Measurements from ENCODE around the gene WDR81.

Gene WDR81

DNA sequence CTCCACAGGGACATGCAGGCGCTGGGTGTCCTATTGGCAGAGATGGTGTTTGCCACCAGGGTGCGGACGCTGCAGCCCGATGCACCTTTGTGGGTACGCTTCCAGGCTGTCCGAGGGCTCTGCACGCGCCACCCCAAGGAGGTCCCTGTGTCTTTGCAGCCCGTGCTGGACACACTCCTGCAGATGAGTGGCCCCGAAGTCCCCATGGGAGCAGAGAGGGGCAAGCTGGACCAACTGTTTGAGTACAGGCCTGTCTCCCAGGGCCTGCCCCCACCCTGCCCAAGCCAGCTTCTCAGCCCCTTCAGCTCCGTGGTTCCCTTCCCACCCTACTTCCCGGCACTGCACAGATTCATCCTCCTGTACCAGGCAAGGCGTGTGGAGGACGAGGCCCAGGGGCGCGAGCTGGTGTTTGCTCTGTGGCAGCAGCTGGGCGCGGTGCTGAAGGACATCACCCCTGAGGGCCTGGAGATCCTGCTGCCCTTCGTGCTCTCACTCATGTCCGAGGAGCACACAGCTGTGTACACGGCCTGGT lies 2.8 kb downstream of the WDR81 start:
- H3K4me3 ChIP-seq (ENCODE audit: low read length) = no peak overlapping the region
- DNase-seq (ENCODE audit: low read depth) = no peak
- TF ChIP-seq CTCF (conservative IDR thresholded peaks at IDR 0.05; ENCODE audit: low read length) = no peak

DNA sequence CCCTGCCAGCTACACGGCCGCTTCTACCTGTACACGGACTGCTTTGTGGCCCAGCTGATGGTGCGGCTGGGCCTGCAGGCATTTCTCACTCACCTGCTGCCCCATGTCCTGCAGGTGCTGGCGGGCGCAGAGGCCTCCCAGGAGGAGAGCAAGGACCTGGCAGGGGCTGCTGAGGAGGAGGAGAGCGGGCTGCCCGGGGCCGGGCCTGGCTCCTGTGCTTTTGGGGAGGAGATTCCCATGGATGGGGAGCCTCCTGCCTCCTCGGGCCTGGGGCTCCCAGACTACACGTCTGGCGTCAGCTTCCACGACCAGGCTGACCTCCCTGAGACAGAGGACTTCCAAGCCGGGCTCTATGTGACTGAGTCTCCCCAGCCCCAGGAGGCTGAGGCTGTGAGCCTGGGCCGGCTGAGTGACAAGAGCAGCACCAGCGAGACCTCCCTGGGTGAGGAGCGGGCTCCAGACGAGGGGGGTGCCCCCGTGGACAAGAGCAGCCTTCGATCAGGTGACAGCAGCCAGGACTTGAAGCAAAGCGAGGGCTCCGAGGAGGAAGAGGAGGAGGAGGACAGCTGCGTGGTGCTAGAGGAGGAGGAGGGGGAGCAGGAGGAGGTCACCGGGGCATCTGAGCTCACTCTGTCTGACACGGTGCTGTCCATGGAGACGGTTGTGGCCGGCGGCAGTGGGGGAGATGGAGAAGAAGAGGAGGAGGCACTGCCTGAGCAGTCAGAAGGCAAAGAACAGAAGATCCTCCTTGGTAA lies 3.5 kb downstream of the WDR81 start:
- TF ChIP-seq CTCF (conservative IDR thresholded peaks at IDR 0.05; ENCODE audit: low read length) = no peak
- DNase-seq (ENCODE audit: low read depth) = no peak
- H3K4me3 ChIP-seq (ENCODE audit: low read length) = no peak overlapping the region

DNA sequence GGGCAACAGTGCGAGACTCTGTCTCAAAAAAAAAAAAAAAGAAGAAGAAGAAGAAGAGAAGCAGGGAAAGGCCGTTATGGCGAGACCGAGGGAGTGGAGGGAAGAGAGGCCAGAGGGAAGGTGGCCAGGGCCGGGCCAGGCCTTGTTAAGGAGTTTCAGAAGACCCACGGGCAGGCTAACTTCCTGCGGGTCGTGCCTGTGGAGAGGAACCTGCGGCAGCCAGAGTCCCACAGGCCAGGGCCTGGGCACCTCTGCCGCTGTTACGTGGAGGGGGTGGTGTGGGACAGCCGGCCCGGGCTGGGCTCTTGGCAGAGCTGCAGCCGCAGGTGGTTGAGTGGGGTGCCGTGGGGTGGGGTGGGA lies 5.4 kb downstream of the WDR81 start:
- no peak overlapping the region for H3K4me3 ChIP-seq (ENCODE audit: low read length)
- no peak for DNase-seq (ENCODE audit: low read depth)
- TF ChIP-seq CTCF (conservative IDR thresholded peaks at IDR 0.05; ENCODE audit: low read length) = no peak

DNA sequence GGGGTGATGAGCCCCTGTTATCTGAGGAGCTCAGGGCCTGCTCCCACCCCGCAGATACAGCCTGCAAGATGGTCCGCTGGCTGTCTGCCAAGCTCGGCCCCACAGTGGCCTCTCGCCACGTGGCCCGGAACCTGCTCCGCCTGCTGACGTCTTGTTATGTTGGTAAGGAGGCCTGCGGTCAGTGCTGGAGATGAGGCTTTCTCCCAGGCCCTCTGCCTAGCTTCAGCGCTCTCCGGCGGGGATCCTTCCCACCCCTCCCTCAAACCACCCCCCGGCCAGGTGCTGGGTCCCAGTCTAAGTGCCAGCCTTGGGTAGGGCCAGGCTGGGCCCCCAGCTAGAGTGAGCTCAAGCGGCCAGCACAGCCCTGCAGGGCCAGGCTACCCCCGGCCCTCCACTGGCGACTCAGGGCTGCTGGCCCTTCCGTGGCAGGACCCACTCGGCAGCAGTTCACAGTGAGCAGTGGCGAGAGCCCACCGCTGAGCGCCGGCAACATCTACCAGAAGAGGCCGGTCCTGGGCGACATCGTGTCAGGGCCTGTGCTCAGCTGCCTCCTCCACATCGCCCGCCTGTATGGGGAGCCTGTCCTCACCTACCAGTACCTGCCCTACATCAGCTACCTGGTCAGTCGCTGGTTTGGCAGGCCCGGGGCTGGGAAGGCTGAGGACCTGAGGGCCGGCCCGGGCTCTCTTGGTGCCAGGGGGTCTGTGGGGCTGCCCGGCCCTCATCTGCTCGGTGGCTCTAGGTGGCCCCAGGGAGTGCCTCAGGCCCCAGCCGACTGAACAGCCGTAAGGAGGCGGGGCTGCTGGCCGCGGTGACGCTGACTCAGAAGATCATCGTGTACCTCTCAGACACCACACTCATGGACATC lies 6.1 kb downstream of the WDR81 start:
- no peak for TF ChIP-seq CTCF (conservative IDR thresholded peaks at IDR 0.05; ENCODE audit: low read length)
- peak overlapping the region; percentile 5; the same call in 1 of the 2 replicates for H3K4me3 ChIP-seq (ENCODE audit: low read length)
- DNase-seq (ENCODE audit: low read depth) = peak; percentile 82

DNA sequence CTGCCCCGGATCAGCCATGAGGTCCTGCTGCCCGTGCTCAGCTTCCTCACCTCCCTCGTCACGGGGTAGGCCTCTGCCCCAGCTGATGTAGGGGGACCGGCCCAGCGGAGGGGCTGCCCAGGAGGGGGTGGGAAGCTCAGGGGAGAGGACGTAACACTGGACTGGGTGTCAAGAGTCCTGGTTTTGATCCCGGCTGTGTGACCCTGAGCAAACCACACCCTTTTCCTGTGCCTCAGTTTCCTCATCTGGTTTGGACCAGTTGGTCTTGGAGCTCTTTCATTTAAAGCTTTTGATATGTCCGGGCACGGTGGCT lies 6.6 kb downstream of the WDR81 start:
- no peak for TF ChIP-seq CTCF (conservative IDR thresholded peaks at IDR 0.05; ENCODE audit: low read length)
- DNase-seq (ENCODE audit: low read depth) = no peak
- H3K4me3 ChIP-seq (ENCODE audit: low read length) = no peak overlapping the region

DNA sequence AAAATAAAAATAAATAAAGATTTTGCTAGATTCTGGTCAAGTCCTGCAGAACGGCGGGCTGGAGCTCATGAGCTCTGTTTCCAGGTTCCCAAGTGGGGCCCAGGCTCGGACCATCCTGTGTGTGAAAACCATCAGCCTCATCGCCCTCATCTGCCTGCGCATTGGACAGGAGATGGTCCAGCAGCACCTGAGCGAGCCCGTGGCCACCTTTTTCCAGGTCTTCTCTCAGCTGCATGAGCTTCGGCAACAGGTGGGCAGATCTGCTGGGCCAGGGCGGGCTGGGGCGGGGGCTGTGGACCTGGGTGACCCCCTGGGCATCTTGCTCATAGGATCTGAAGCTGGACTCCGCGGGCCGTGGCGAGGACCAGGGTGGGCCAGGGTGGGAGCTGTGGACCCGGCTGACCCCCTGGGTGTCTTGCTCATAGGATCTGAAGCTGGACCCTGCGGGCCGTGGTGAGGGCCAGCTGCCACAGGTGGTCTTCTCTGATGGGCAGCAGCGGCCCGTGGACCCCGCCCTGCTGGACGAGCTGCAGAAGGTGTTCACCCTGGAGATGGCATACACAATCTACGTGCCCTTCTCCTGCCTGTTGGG lies 7.8 kb downstream of the WDR81 start:
- no peak for TF ChIP-seq CTCF (conservative IDR thresholded peaks at IDR 0.05; ENCODE audit: low read length)
- no peak for DNase-seq (ENCODE audit: low read depth)
- no peak overlapping the region for H3K4me3 ChIP-seq (ENCODE audit: low read length)
